H1 (cell line): Measurements from ENCODE around the gene NPR1. TPM values are rescaled to one million over a fixed set of nuclear protein-coding genes. Genes with fewer than 3 reads are reported as not detected.

Source experiments
- ASH2L ChIP-seq: fragments of 200-600, 300-600 bp; sonication (generic); IDR thresholded peaks from one replicate; pipeline ENCODE4 v1.7.1; 2017; ENCODE audit warnings: low read length
- CBX8 ChIP-seq: fragments of 300-800, 300-1000 bp; sonication (generic); IDR thresholded peaks from 2 replicates; pipeline ENCODE4 v1.7.1; 2016; ENCODE audit warnings: low read depth, low read length, borderline replicate concordance
- CEBPB ChIP-seq: IDR thresholded peaks from 2 replicates; pipeline ENCODE4 v1.6.1; 2012; ENCODE audit warnings: low read depth, low read length
- CHD1 ChIP-seq: IDR thresholded peaks from 2 replicates; pipeline ENCODE4 v1.6.1; 2012; ENCODE audit warnings: low read depth, low read length, improper control_type of control experiment
- CHD2 ChIP-seq: IDR thresholded peaks from 2 replicates; pipeline ENCODE4 v1.6.1; 2012; ENCODE audit warnings: low read length, improper control_type of control experiment
- CREB1 ChIP-seq: IDR thresholded peaks from 2 replicates; pipeline ENCODE4 v1.6.1; 2012; ENCODE audit warnings: inconsistent platforms
- CTBP2 ChIP-seq: IDR thresholded peaks from 2 replicates; pipeline ENCODE4 v1.7.0; 2011; ENCODE audit warnings: borderline replicate concordance, mild to moderate bottlenecking, moderate library complexity, mixed read lengths, low read length; ENCODE audit not compliant: insufficient read depth, insufficient read length
- E2F6 ChIP-seq: IDR thresholded peaks from 2 replicates; pipeline ENCODE4 v1.6.1; 2012; ENCODE audit warnings: inconsistent platforms
- EGR1 ChIP-seq: IDR thresholded peaks from 2 replicates; pipeline ENCODE4 v1.6.1; 2011; ENCODE audit warnings: low read depth, low read length, borderline replicate concordance
- EP300 ChIP-seq, 2 experiments: IDR thresholded peaks; 1 replicate in 1 of 2; 2 replicates in 1 of 2; pipeline ENCODE4 v1.6.1; 2011 to 2012; ENCODE audit warnings: low read depth in 2 of 2, low read length in 2 of 2, mild to moderate bottlenecking in 2 of 2, borderline replicate concordance in 1 of 2, inconsistent platforms in 1 of 2, moderate library complexity in 1 of 2
- GABPA ChIP-seq: IDR thresholded peaks from 2 replicates; pipeline ENCODE4 v1.6.1; 2011; ENCODE audit warnings: mild to moderate bottlenecking, low read length, moderate library complexity, borderline replicate concordance; ENCODE audit not compliant: insufficient read depth
- KDM1A ChIP-seq: fragments of 200-600, 300-600 bp; sonication (generic); IDR thresholded peaks from 2 replicates; pipeline ENCODE4 v1.7.1; 2016; ENCODE audit warnings: mild to moderate bottlenecking, low read length, borderline replicate concordance
- MAX ChIP-seq: IDR thresholded peaks from 2 replicates; pipeline ENCODE4 v1.6.1; 2012; ENCODE audit warnings: inconsistent platforms
- NANOG ChIP-seq: IDR thresholded peaks from 2 replicates; pipeline ENCODE4 v1.6.1; 2011; ENCODE audit warnings: low read length, low read depth, mild to moderate bottlenecking, inconsistent platforms; ENCODE audit not compliant: insufficient read depth, poor library complexity, severe bottlenecking
- POU5F1 ChIP-seq: IDR thresholded peaks from 2 replicates; pipeline ENCODE4 v1.6.1; 2011; ENCODE audit warnings: low read depth, mild to moderate bottlenecking, low read length, moderate library complexity
- RXRA ChIP-seq: IDR thresholded peaks from 2 replicates; pipeline ENCODE4 v1.6.1; 2011; ENCODE audit warnings: low read depth, mild to moderate bottlenecking, low read length, moderate library complexity; ENCODE audit not compliant: insufficient read depth
- SAP30 ChIP-seq: fragments of 300-600 bp; sonication (generic); IDR thresholded peaks from 2 replicates; pipeline ENCODE4 v1.7.1; 2012; ENCODE audit warnings: low read length, moderate library complexity, mild to moderate bottlenecking, inconsistent platforms; ENCODE audit not compliant: insufficient read depth, insufficient replicate concordance
- SIN3A ChIP-seq, 2 experiments: IDR thresholded peaks in 1 of 2; conservative IDR thresholded peaks in 1 of 2; 2 replicates each; pipeline ENCODE4 v1.6.1; 2011 to 2012; ENCODE audit warnings: low read length in 2 of 2, improper control_type of control experiment in 1 of 2, low read depth in 1 of 2, mild to moderate bottlenecking in 1 of 2
- SP2 ChIP-seq: IDR thresholded peaks from 2 replicates; pipeline ENCODE4 v1.6.1; 2012; ENCODE audit warnings: mild to moderate bottlenecking, low read length, inconsistent platforms
- TAF7 ChIP-seq: optimal IDR thresholded peaks from 2 replicates; pipeline ENCODE3; 2011; ENCODE audit warnings: low read depth, mild to moderate bottlenecking, inconsistent platforms, low read length, moderate library complexity, borderline replicate concordance
- USF2 ChIP-seq: IDR thresholded peaks from 2 replicates; pipeline ENCODE4 v1.6.1; 2011; ENCODE audit warnings: low read length, improper control_type of control experiment
- polyA plus RNA-seq, 7 experiments: library from polyadenylated mRNA; depleted of rRNA in 3 of 7; stranded (reverse) in 5 of 7; unstranded in 2 of 7; fragments of >200 nt in 5 of 7; fragments of 200-250 nt in 2 of 7; gene quantifications; 1 replicate in 5 of 7; 2 replicates in 1 of 7; 4 replicates in 1 of 7; pipeline versions ENCODE4 v1.2.1 to v1.2.3, GENCODE V29; 2011 to 2013; ENCODE audit warnings: missing spikeins in 2 of 7, mixed read lengths in 2 of 7
- total RNA-seq: library from RNA; stranded (reverse); fragmentation: NEBNext Ultra II Directional; extraction: Animal tissue kit (Norgen Biotek cat#: 25700); gene quantifications from 2 replicates; pipeline ENCODE4 v1.2.1, GENCODE V29; 2021

The NPR1 gene
- total and polyA plus RNA-seq, 2 of the 8 experiments (the other 6 are each of a cell fraction or from before 2014, with no cell fraction given) = 11.7 to 13.2 TPM

- TF ChIP-seq NANOG (no peak), CBX8 (no peak), CHD2 (peak; percentile 90), POU5F1 (no peak), CEBPB (no peak), SIN3A (conservative IDR thresholded peaks at IDR 0.05 in 1 of 2, IDR thresholded peaks at IDR 0.05 in 1 of 2; ENCODE audit: low read depth in 1 of 2, low read length in 2 of 2) (no peak; a peak in 1 of 4 replicates), EP300 (IDR thresholded peaks at IDR 0.05; ENCODE audit: borderline replicate concordance in 1 of 2, low read depth in 2 of 2, low read length in 2 of 2) (no peak), ASH2L (no peak), CTBP2 (no peak), EGR1 (no peak), SP2 (peak; percentile 78), USF2 (no peak), E2F6 (peak; percentile 79), RXRA (no peak), CHD1 (no peak), SAP30 (no peak), CREB1 (peak; percentile 81), MAX (peak; percentile 45; the same call in 1 of the 2 replicates), TAF7 (peak; percentile 15), GABPA (peak; percentile 72; the same call in 1 of the 2 replicates), KDM1A (no peak)
Measured at GRCh38 chr1:153727463-153728304, 49.2 kb downstream of the NPR1 start, which contains the start of gene INTS3 (continued).
